SK-N-SH treated with all-trans-retinoic acid at 6 μM for 48 hours (cell line): ENCODE measurements around the gene ZNF672.

Experiments
- ATAC-seq: fragments of 200-7000 bp; cut with Tn5 transposase; 3 replicates; pipeline ENCODE4 v1.9.1; 2020; ENCODE audit warnings: mild to moderate bottlenecking, moderate library complexity
- ARNTL ChIP-seq: fragments of 450-650 bp; formaldehyde crosslinking; IDR thresholded peaks from 2 replicates; pipeline ENCODE4 v1.5.0; 2020; ENCODE audit warnings: low read depth, mild to moderate bottlenecking, moderate library complexity, borderline replicate concordance
- BACH2 ChIP-seq: fragments of 250-450 bp; sonication (Bioruptor Pico); IDR thresholded peaks from 2 replicates; pipeline ENCODE4 v1.9.0; 2021; ENCODE audit warnings: mild to moderate bottlenecking, borderline replicate concordance
- CREB5 ChIP-seq: fragments of 250-450 bp; sonication (Bioruptor Pico); IDR thresholded peaks from 2 replicates; pipeline ENCODE4 v1.5.1; 2020; ENCODE audit warnings: low read depth, mild to moderate bottlenecking, moderate library complexity
- CSDC2 ChIP-seq: fragments of 250-450 bp; sonication (Bioruptor Pico); IDR thresholded peaks from 2 replicates; pipeline ENCODE4 v1.5.0; 2020; ENCODE audit warnings: mild to moderate bottlenecking, moderate library complexity
- CSRNP3 ChIP-seq: fragments of 250-450 bp; sonication (Bioruptor Pico); IDR thresholded peaks from 2 replicates; pipeline ENCODE4 v1.5.1; 2021; ENCODE audit warnings: mild to moderate bottlenecking, moderate library complexity
- ESRRG ChIP-seq: fragments of 250-450 bp; sonication (Bioruptor Pico); IDR thresholded peaks from 2 replicates; pipeline ENCODE4 v1.6.1; 2021; ENCODE audit warnings: mild to moderate bottlenecking
- GLIS3 ChIP-seq: fragments of 250-450 bp; sonication (Bioruptor Pico); IDR thresholded peaks from 2 replicates; pipeline ENCODE4 v1.5.0; 2020; ENCODE audit warnings: mild to moderate bottlenecking, moderate library complexity
- ISL1 ChIP-seq: fragments of 250-450 bp; sonication (Bioruptor Pico); IDR thresholded peaks from 2 replicates; pipeline ENCODE4 v2.1.2; 2022; ENCODE audit warnings: mild to moderate bottlenecking, moderate library complexity
- OSR1 ChIP-seq: fragments of 250-450 bp; sonication (Bioruptor Pico); IDR thresholded peaks from 2 replicates; pipeline ENCODE4 v1.8.0; 2022; ENCODE audit warnings: moderate library complexity, mild to moderate bottlenecking, inconsistent platforms
- PATZ1 ChIP-seq: fragments of 250-450 bp; sonication (Bioruptor Pico); IDR thresholded peaks from 2 replicates; pipeline ENCODE4 v1.8.0; 2020; ENCODE audit warnings: mild to moderate bottlenecking, moderate library complexity, borderline replicate concordance
- POU6F1 ChIP-seq: fragments of 250-450 bp; sonication (Bioruptor Pico); IDR thresholded peaks from 2 replicates; pipeline ENCODE4 v1.8.0; 2021; ENCODE audit warnings: low read depth, mild to moderate bottlenecking, moderate library complexity, borderline replicate concordance
- PPARA ChIP-seq: fragments of 250-450 bp; sonication (Bioruptor Pico); IDR thresholded peaks from 2 replicates; pipeline ENCODE4 v1.5.0; 2020; ENCODE audit warnings: mild to moderate bottlenecking, borderline replicate concordance
- RARB ChIP-seq: fragments of 250-450 bp; sonication (Bioruptor Pico); IDR thresholded peaks from 2 replicates; pipeline ENCODE4 v1.8.0; 2021; ENCODE audit warnings: mild to moderate bottlenecking, moderate library complexity
- SNAI2 ChIP-seq: fragments of 250-450 bp; sonication (Bioruptor Pico); IDR thresholded peaks from 2 replicates; pipeline ENCODE4 v1.5.0; 2020; ENCODE audit warnings: mild to moderate bottlenecking, moderate library complexity
- TCF4 ChIP-seq: fragments of 250-450 bp; sonication (Bioruptor Pico); IDR thresholded peaks from 2 replicates; pipeline ENCODE4 v1.8.0; 2021; ENCODE audit warnings: mild to moderate bottlenecking, moderate library complexity, borderline replicate concordance
- TSHZ2 ChIP-seq: fragments of 250-450 bp; sonication (Bioruptor Pico); IDR thresholded peaks from 2 replicates; pipeline ENCODE4 v1.5.0; 2020; ENCODE audit warnings: mild to moderate bottlenecking, moderate library complexity
- ZC3H10 ChIP-seq: fragments of 250-450 bp; sonication (Bioruptor Pico); IDR thresholded peaks from 2 replicates; pipeline ENCODE4 v1.5.1; 2021; ENCODE audit warnings: mild to moderate bottlenecking, moderate library complexity
- ZFP3 ChIP-seq: fragments of 250-450 bp; sonication (Bioruptor Pico); IDR thresholded peaks from 2 replicates; pipeline ENCODE4 v1.5.0; 2020; ENCODE audit warnings: mild to moderate bottlenecking, moderate library complexity
- ZFP30 ChIP-seq: fragments of 450-650 bp; formaldehyde crosslinking; IDR thresholded peaks from 2 replicates; pipeline ENCODE4 v1.5.0; 2022; ENCODE audit warnings: mild to moderate bottlenecking, moderate library complexity
- ZNF565 ChIP-seq: fragments of 450-650 bp; formaldehyde crosslinking; conservative IDR thresholded peaks from 2 replicates; pipeline ENCODE4 v1.5.0; 2020; ENCODE audit warnings: low read depth, mild to moderate bottlenecking, moderate library complexity
- ZNF70 ChIP-seq: fragments of 450-650 bp; formaldehyde crosslinking; IDR thresholded peaks from 2 replicates; pipeline ENCODE4 v1.5.0; 2020; ENCODE audit warnings: mild to moderate bottlenecking, moderate library complexity
- ZNF8 ChIP-seq: fragments of 450-650 bp; formaldehyde crosslinking; IDR thresholded peaks from 2 replicates; pipeline ENCODE4 v1.5.0; 2020; ENCODE audit warnings: mild to moderate bottlenecking, moderate library complexity

Gene ZNF672

GRCh38 chr1:248831842-248832241 is 6.2 kb upstream of the ZNF672 start:
- ATAC-seq, result no peak
- TF ChIP-seq RARB (CRISPR knock-in tag) (no peak), POU6F1 (no peak), ESRRG (CRISPR knock-in tag) (no peak), GLIS3 (CRISPR knock-in tag) (no peak), ZNF565 (CRISPR knock-in tag) (no peak), CSDC2 (CRISPR knock-in tag) (no peak), OSR1 (CRISPR knock-in tag) (no peak), PATZ1 (CRISPR knock-in tag) (no peak), PPARA (no peak), ISL1 (CRISPR knock-in tag) (no peak), BACH2 (no peak), CREB5 (CRISPR knock-in tag) (no peak), ZNF70 (CRISPR knock-in tag) (no peak), TSHZ2 (CRISPR knock-in tag) (no peak), ZFP3 (no peak), ARNTL (CRISPR knock-in tag) (no peak), ZFP30 (CRISPR knock-in tag) (no peak), TCF4 (CRISPR knock-in tag) (no peak), SNAI2 (CRISPR knock-in tag) (no peak)
- TF ChIP-seq, all 23 proteins: peak for 0

- ATAC-seq, result no peak
- TF ChIP-seq ZFP3 (no peak), ISL1 (CRISPR knock-in tag) (no peak), ZNF8 (CRISPR knock-in tag) (no peak), GLIS3 (CRISPR knock-in tag) (no peak), CSRNP3 (no peak), ZNF565 (CRISPR knock-in tag) (no peak), ZFP30 (CRISPR knock-in tag) (no peak), ZC3H10 (CRISPR knock-in tag) (no peak), ARNTL (CRISPR knock-in tag) (no peak), RARB (CRISPR knock-in tag) (no peak), CSDC2 (CRISPR knock-in tag) (no peak)
Measured at GRCh38 chr1:248834343-248834940, 3.6 kb upstream of the ZNF672 start.
